Fibroblast of lung (primary cell): Measurements from ENCODE around the gene NXN. TPM values are rescaled to one million over a fixed set of nuclear protein-coding genes. Genes with fewer than 3 reads are reported as not detected.

Source experiments
- DNase-seq, 2 donors: peaks; one replicate each; pipeline versions ENCODE4 v3.0.0 to v3.0.0-alpha.2; 2010; ENCODE audit warnings: low read depth in 2 of 2
- H2AFZ ChIP-seq: 2 replicates; pipeline ENCODE4 v1.5.1; 2012; ENCODE audit warnings: low read length, control low read depth, inconsistent platforms
- H3K27ac ChIP-seq: 2 replicates; pipeline ENCODE4 v1.5.1; 2011; ENCODE audit warnings: low read length, control low read depth; ENCODE audit not compliant: insufficient read depth
- H3K27me3 ChIP-seq: 2 replicates; pipeline ENCODE4 v1.5.1; 2011; ENCODE audit warnings: mild to moderate bottlenecking, low read length; ENCODE audit not compliant: control insufficient read depth, insufficient read depth
- H3K36me3 ChIP-seq: 2 replicates; pipeline ENCODE4 v1.5.1; 2011; ENCODE audit warnings: low read length; ENCODE audit not compliant: control insufficient read depth, insufficient read depth
- H3K4me1 ChIP-seq: 2 replicates; pipeline ENCODE4 v1.5.1; 2011; ENCODE audit warnings: low read length; ENCODE audit not compliant: control insufficient read depth, insufficient read depth; ENCODE audit errors: extremely low read depth
- H3K4me2 ChIP-seq: 2 replicates; pipeline ENCODE4 v1.5.1; 2011; ENCODE audit warnings: low read length, control low read depth; ENCODE audit not compliant: insufficient read depth; ENCODE audit errors: extremely low read depth
- H3K4me3 ChIP-seq, 4 experiments: fragments of 200-600 bp in 1 of 4; sonication (generic) in 1 of 4; replicated peaks in 1 of 4; 2 replicates each; pipeline ENCODE4 v1.5.1; 2011 to 2016; ENCODE audit warnings: low read length in 4 of 4, low read depth in 3 of 4, mild to moderate bottlenecking in 3 of 4, control low read depth in 2 of 4, inconsistent platforms in 1 of 4, mixed read lengths in 1 of 4; ENCODE audit not compliant: insufficient read depth in 1 of 4; ENCODE audit errors: control extremely low read depth in 1 of 4
- H3K79me2 ChIP-seq: 2 replicates; pipeline ENCODE4 v1.5.1; 2012; ENCODE audit warnings: mild to moderate bottlenecking, low read length, inconsistent platforms; ENCODE audit not compliant: control insufficient read depth, insufficient read depth
- H3K9ac ChIP-seq: 2 replicates; pipeline ENCODE4 v1.5.1; 2011; ENCODE audit warnings: mild to moderate bottlenecking, low read length, control low read depth; ENCODE audit not compliant: insufficient read depth
- H3K9me3 ChIP-seq: 2 replicates; pipeline ENCODE4 v1.5.1; 2012; ENCODE audit warnings: low read depth, low read length; ENCODE audit not compliant: control insufficient read depth, insufficient read depth
- H4K20me1 ChIP-seq: 2 replicates; pipeline ENCODE4 v1.5.1; 2011; ENCODE audit warnings: low read length; ENCODE audit not compliant: control insufficient read depth, insufficient read depth; ENCODE audit errors: extremely low read depth
- EZH2 ChIP-seq: IDR thresholded peaks from 2 replicates; pipeline ENCODE4 v1.5.1; 2012; ENCODE audit warnings: low read length, control low read depth, mild to moderate bottlenecking; ENCODE audit errors: missing control alignments
- polyA plus RNA-seq, 2 donors: library from polyadenylated mRNA; depleted of rRNA in 1 of 2; stranded (reverse) in 1 of 2; unstranded in 1 of 2; fragments of >200 nt; gene quantifications; 2 replicates each; pipeline ENCODE4 v1.2.1, GENCODE V29; 2011 to 2012; ENCODE audit warnings: missing spikeins in 1 of 2
- total RNA-seq: library from RNA; depleted of rRNA; stranded (reverse); fragments of >200 nt; gene quantifications from 2 replicates; pipeline ENCODE4 v1.2.1, GENCODE V29; 2014
- TF ChIP-seq, protein P1 (sequence below), 2 donors: IDR thresholded peaks in 1 of 2; conservative IDR thresholded peaks in 1 of 2; 1 replicate in 1 of 2; 2 replicates in 1 of 2; pipeline ENCODE4 v1.5.1; 2011 to 2012; ENCODE audit warnings: low read length in 2 of 2, control low read depth in 1 of 2, inconsistent platforms in 1 of 2, low read depth in 1 of 2, mild to moderate bottlenecking in 1 of 2

Gene NXN
- total and polyA plus RNA-seq, 2 donors (not counting 1 experiment from before 2014, with no cell fraction given): 38.5 to 53.8 TPM

DNA sequence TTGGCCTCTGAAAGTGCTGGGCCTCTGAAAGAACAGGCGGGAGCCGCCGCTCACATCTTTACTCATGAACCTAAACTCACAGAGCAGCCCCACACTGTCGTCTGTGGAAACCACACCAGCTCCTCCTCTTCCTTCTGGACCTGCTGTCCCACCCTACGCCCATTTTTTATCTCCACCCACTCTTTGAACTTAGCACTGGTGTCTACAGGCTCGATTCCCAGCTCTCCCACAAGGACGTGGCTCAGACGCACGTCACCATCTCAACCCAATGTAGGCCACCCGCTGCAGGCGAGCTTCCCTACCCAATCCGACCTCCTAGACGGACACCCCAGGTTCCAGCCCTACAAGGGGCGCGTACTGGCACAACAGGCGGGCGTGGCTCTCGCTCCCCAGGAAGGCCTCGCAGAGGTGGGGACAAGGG is 62.2 kb downstream of the NXN start:
- Histone ChIP-seq H4K20me1 (no peaks in the 10 kb centered on the region), H3K79me2 (peaks cover 3% of the 10 kb centered on the region), H3K4me1 (no peaks in the 10 kb centered on the region), H3K4me3 (peak overlapping the region in 1 of 4 experiments; percentile 41), H2AFZ (no peak overlapping the region), H3K4me2 (no peak overlapping the region), H3K9me3 (no peaks in the 10 kb centered on the region), H3K9ac (no peak overlapping the region), H3K36me3 (no peaks in the 10 kb centered on the region), H3K27ac (peak overlapping the region; percentile 39), H3K27me3 (no peaks in the 10 kb centered on the region)
- TF ChIP-seq EZH2: no peak
- TF ChIP-seq, protein P1, sequence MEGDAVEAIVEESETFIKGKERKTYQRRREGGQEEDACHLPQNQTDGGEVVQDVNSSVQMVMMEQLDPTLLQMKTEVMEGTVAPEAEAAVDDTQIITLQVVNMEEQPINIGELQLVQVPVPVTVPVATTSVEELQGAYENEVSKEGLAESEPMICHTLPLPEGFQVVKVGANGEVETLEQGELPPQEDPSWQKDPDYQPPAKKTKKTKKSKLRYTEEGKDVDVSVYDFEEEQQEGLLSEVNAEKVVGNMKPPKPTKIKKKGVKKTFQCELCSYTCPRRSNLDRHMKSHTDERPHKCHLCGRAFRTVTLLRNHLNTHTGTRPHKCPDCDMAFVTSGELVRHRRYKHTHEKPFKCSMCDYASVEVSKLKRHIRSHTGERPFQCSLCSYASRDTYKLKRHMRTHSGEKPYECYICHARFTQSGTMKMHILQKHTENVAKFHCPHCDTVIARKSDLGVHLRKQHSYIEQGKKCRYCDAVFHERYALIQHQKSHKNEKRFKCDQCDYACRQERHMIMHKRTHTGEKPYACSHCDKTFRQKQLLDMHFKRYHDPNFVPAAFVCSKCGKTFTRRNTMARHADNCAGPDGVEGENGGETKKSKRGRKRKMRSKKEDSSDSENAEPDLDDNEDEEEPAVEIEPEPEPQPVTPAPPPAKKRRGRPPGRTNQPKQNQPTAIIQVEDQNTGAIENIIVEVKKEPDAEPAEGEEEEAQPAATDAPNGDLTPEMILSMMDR (conservative IDR thresholded peaks at IDR 0.05 in 1 of 2, IDR thresholded peaks at IDR 0.05 in 1 of 2; ENCODE audit: low read depth in 1 of 2, low read length in 2 of 2): no peak
- no peak for DNase-seq

DNA sequence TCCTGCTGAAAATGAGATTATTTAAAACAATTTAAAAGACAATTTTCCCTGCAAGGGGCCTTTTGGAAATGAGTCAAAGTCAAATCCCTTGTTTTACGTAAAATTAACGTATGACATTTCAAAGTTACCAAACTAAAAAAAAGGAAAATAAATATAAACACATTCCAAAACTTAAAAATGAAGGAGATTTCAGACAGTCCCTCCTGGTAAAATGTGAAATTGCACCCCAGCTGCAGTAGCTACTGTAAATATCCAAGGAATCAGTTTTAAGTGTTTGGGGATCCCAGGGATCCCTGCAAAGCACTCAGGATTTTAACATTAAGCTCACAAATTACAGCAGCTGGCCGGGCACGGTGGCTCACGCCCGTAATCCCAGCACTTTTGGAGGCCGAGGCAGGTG is 63.3 kb downstream of the NXN start:
- H3K79me2 ChIP-seq: peaks cover 3% of the 10 kb centered on the region
- H3K4me1 ChIP-seq: no peaks in the 10 kb centered on the region
- TF ChIP-seq EZH2: no peak
- TF ChIP-seq, protein P1 (conservative IDR thresholded peaks at IDR 0.05 in 1 of 2, IDR thresholded peaks at IDR 0.05 in 1 of 2; ENCODE audit: low read depth in 1 of 2, low read length in 2 of 2): no peak
- H3K27ac ChIP-seq: no peak overlapping the region
- H3K36me3 ChIP-seq: no peaks in the 10 kb centered on the region
- H3K27me3 ChIP-seq: no peaks in the 10 kb centered on the region
- no peak for DNase-seq
- no peak overlapping the region for H3K4me2 ChIP-seq
- no peaks in the 10 kb centered on the region for H4K20me1 ChIP-seq
- H3K9ac ChIP-seq: no peak overlapping the region
- no peaks in the 10 kb centered on the region for H3K9me3 ChIP-seq
- no peak overlapping the region for H3K4me3 ChIP-seq
- H2AFZ ChIP-seq: no peak overlapping the region

DNA sequence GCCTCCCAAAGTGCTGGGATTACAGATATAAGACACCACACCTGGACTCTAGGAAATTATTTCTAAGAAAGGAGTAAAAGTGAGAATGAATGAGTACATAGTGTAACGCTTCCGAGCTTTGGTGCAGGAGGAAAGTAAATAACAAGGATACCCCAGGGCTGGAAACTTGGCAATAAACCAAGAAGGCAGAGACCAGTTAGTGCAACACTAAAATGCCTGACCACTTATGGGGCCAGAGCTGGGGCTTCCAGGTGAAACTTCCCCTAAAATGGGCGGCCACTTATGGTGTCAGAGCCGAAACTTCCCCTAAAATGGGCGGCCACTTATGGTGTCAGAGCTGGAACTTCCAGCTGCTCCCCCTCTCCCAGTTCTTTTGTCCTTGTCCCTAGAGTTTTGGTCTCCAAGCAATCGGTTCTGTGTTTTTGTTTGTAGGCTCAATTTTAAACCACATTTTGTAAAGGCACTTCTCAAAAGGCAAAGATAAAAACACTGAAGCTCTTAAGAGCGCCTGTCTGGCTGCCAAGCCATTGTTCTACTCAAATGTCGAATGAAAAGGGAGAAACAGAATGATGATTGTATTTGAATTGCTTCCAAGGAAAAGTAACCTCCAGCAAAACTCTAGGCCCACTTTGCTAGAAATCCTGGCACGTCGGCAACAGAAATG is 63.9 kb downstream of the NXN start:
- Histone ChIP-seq H3K79me2 (peaks cover 3% of the 10 kb centered on the region), H2AFZ (no peak overlapping the region)

More for the DNA sequence above, 63.9 kb downstream of the NXN start:
- Histone ChIP-seq H3K27me3 (no peaks in the 10 kb centered on the region), H3K4me2 (no peak overlapping the region), H4K20me1 (no peaks in the 10 kb centered on the region), H3K27ac (no peak overlapping the region), H3K4me3 (no peak overlapping the region), H3K9ac (no peak overlapping the region), H3K36me3 (no peaks in the 10 kb centered on the region), H3K4me1 (no peaks in the 10 kb centered on the region), H3K9me3 (no peaks in the 10 kb centered on the region)
- TF ChIP-seq, protein P1 (conservative IDR thresholded peaks at IDR 0.05 in 1 of 2, IDR thresholded peaks at IDR 0.05 in 1 of 2; ENCODE audit: low read depth in 1 of 2, low read length in 2 of 2): no peak
- TF ChIP-seq EZH2: no peak
- peak in 1 of 2 donors; percentile 84 for DNase-seq
